Thoracic aorta (tissue), 2 donors: ENCODE results near the gene TBX10. TPM values are rescaled to one million over a fixed set of nuclear protein-coding genes. Genes with fewer than 3 reads are reported as not detected.
"Not testable (repeated sequence)": the region's sequence is repeated elsewhere in the genome, so short reads cannot be mapped to it uniquely, and the experiment has no call there.

Experiments used
- ATAC-seq: fragments of 150-250 bp; one replicate; pipeline ENCODE4 v1.8.0; 2017; ENCODE audit warnings: low read depth; ENCODE audit not compliant: insufficient number of reproducible peaks, low FRiP score
- DNase-seq: peaks from one replicate; pipeline ENCODE4 v3.0.0-alpha.2; 2020; ENCODE audit warnings: low spot score
- H3K27ac ChIP-seq, 2 donors: fragments of 200-600 bp; sonication (generic); 1 replicate in 1 of 2; 2 replicates in 1 of 2; pipeline ENCODE4 v1.5.1; 2016; ENCODE audit warnings: mild to moderate bottlenecking in 2 of 2, moderate library complexity in 2 of 2
- H3K27me3 ChIP-seq: fragments of 200-600 bp; sonication (generic); replicated peaks from 2 replicates; pipeline ENCODE4 v1.6.0; 2016; ENCODE audit warnings: mild to moderate bottlenecking; ENCODE audit not compliant: insufficient read depth
- H3K36me3 ChIP-seq: fragments of 200-600 bp; sonication (generic); one replicate; pipeline ENCODE4 v1.5.1; 2016
- H3K4me1 ChIP-seq, 2 donors: fragments of 200-600 bp; sonication (generic); 1 replicate in 1 of 2; 2 replicates in 1 of 2; pipeline versions ENCODE4 v1.5.1 to v1.6.0; 2016; ENCODE audit warnings: low read depth in 2 of 2, mild to moderate bottlenecking in 1 of 2; ENCODE audit not compliant: control insufficient read depth in 1 of 2
- H3K4me3 ChIP-seq: fragments of 200-600 bp; sonication (generic); 2 replicates; pipeline ENCODE4 v1.5.1; 2016; ENCODE audit warnings: mild to moderate bottlenecking
- H3K9me3 ChIP-seq: fragments of 200-600 bp; sonication (generic); 2 replicates; pipeline ENCODE4 v1.5.1; 2016
- total RNA-seq, 2 donors: library from RNA; depleted of rRNA; stranded (reverse); fragments of >200 nt; gene quantifications; one replicate each; pipeline versions ENCODE4 v1.1.0 to v1.2.3, GENCODE V29; 2016
- TF ChIP-seq, protein P1 (sequence below): fragments of 200-600 bp; sonication (generic); IDR thresholded peaks from one replicate; pipeline ENCODE4 v1.5.1; 2019; ENCODE audit warnings: antibody characterized with exemption

TBX10 gene
- total RNA-seq, 2 donors from 2014 or later: not detected

DNA sequence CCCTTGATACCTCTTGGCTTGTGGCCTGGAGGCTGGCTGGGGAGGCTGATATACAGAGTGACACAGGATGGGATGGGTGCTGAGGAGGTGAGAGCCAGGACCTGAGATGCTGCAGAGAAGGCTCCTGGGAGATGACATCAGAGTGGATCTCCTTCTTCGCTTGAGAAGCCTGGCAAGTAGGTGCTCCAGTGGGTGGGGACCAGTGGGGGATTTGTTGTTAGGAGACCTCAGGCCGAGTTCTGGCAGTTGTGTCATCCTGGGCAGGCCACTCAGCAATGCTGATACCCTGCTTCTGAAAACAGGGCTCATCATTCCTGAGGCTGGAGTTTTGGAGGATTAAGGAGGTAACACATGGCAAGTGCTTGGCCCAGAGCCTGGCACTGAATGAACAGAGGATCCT, 34.7 kb downstream of the TBX10 start:
- H3K27ac ChIP-seq: peak overlapping the region; percentile 77 to 83
- H3K36me3 ChIP-seq: peaks cover 7% of the 10 kb centered on the region
- DNase-seq (no peak), ATAC-seq (no peak)
- TF ChIP-seq, protein P1, sequence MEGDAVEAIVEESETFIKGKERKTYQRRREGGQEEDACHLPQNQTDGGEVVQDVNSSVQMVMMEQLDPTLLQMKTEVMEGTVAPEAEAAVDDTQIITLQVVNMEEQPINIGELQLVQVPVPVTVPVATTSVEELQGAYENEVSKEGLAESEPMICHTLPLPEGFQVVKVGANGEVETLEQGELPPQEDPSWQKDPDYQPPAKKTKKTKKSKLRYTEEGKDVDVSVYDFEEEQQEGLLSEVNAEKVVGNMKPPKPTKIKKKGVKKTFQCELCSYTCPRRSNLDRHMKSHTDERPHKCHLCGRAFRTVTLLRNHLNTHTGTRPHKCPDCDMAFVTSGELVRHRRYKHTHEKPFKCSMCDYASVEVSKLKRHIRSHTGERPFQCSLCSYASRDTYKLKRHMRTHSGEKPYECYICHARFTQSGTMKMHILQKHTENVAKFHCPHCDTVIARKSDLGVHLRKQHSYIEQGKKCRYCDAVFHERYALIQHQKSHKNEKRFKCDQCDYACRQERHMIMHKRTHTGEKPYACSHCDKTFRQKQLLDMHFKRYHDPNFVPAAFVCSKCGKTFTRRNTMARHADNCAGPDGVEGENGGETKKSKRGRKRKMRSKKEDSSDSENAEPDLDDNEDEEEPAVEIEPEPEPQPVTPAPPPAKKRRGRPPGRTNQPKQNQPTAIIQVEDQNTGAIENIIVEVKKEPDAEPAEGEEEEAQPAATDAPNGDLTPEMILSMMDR: no peak
- no peaks in the 10 kb centered on the region for H3K9me3 ChIP-seq
- H3K27me3 ChIP-seq: no peaks in the 10 kb centered on the region
- no peak overlapping the region for H3K4me3 ChIP-seq
- peaks cover 7 to 26% of the 10 kb centered on the region in 2 donors for H3K4me1 ChIP-seq

DNA sequence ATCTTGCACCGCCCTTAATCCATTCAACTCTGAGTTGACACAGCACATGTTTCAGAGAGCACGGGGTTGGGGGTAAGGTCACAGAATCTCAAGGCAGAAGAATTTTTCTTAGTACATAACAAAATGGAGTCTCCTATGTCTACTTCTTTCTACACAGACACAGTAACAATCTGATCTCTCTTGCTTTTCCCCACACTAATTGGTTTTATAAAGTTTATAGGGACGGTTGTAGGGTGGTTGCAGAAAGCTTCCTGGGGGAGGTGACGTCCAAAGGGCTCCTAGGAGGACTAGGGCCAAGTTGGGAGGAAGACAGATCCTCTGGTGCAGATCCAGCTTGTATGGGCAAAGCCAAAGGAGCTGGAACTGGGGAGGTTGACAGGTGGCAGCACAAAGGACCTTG, 35.4 kb downstream of the TBX10 start:
- H3K4me1 ChIP-seq: peaks cover 7 to 26% of the 10 kb centered on the region in 2 donors
- not testable (repeated sequence) for H3K36me3 ChIP-seq, H3K27ac ChIP-seq, H3K27me3 ChIP-seq, ATAC-seq, DNase-seq, H3K4me3 ChIP-seq, H3K9me3 ChIP-seq

DNA sequence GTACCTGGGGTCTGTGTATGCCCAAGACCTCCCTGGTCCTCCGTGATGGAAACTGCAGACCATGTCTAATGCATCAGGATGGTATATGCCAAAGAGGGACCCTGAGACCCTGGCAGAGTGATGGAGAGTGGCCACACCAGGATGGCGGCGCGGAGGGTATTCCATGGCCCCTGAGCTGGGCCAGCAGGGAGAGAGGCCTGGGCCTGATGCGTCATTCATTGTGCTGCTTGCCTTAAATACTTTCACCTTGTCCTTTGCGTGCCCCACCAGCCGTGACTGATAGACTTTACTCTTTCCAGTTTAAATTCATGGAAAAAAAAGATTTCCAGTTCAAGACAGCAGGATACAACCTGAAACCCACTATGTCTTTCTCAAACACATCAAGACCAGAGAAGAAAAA, 38.5 kb downstream of the TBX10 start:
- no peak for DNase-seq
- Histone ChIP-seq H3K4me3 (no peak overlapping the region), H3K36me3 (no peaks in the 10 kb centered on the region), H3K27ac (no peak overlapping the region), H3K9me3 (no peaks in the 10 kb centered on the region), H3K4me1 (peaks cover 0 to 15% of the 10 kb centered on the region in 2 donors), H3K27me3 (no peaks in the 10 kb centered on the region)
- ATAC-seq: no peak
- TF ChIP-seq, protein P1: no peak

DNA sequence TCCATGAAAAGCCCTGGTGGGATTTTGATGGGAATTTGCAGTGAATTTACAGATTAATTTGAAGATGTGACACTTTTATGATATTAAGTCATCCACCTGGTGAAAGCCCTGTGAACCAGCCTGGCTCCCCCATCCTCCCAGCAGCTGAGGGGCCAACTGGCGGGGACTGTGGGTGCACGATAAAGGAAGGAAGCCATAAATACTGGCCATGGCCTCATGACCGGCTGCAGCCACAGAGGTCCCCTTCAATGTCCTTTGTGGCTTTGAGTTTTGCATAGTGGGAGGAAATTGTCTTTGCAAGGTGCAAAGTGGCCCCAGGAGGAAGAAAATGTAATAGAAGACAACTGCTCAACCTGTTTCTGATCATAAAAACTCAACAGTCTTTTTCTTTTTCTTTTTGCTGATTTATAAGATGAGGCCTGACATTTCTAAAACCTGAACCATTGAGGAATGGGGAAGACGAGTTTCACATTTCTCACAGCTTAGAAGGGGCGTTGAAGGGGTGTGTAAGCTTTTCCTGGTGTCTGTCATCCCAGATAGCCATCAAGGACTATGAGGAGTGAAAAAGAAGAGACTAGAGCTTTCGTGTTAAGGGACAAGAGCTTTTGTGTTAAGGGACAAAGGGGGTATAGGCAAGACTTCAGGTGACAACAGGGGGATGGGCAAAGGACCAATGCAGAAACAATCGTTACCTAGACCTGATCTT, 39.1 kb downstream of the TBX10 start:
- Histone ChIP-seq H3K9me3 (no peaks in the 10 kb centered on the region), H3K4me3 (no peak overlapping the region), H3K27ac (no peak overlapping the region), H3K27me3 (no peaks in the 10 kb centered on the region), H3K36me3 (no peaks in the 10 kb centered on the region), H3K4me1 (peaks cover 0 to 9% of the 10 kb centered on the region in 2 donors)
- TF ChIP-seq, protein P1: no peak
- ATAC-seq (no peak), DNase-seq (no peak)

DNA sequence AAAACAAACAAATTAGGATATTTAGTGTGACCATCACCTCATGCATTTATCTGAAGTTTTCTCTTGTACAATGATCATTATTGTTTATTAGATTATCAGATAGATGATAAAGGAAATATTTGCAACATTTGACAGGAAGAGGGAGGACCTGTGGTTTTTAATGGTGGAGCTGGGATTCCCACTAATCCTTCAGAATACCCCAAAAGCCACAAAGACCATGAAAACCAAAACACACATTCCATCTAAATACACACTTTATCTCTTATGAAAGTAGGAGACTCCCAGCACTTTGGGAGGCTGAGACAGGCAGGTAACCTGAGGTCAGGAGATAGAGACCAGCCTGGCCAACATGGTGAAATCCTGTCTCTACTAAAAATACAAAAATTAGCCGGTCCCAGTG, 40.4 kb downstream of the TBX10 start:
- ATAC-seq (no peak), DNase-seq (no peak)
- TF ChIP-seq, protein P1: no peak
- Histone ChIP-seq H3K4me1 (peaks cover 3 to 8% of the 10 kb centered on the region in 2 donors), H3K27me3 (no peaks in the 10 kb centered on the region), H3K27ac (no peak overlapping the region), H3K9me3 (no peaks in the 10 kb centered on the region), H3K36me3 (no peaks in the 10 kb centered on the region), H3K4me3 (no peak overlapping the region)

DNA sequence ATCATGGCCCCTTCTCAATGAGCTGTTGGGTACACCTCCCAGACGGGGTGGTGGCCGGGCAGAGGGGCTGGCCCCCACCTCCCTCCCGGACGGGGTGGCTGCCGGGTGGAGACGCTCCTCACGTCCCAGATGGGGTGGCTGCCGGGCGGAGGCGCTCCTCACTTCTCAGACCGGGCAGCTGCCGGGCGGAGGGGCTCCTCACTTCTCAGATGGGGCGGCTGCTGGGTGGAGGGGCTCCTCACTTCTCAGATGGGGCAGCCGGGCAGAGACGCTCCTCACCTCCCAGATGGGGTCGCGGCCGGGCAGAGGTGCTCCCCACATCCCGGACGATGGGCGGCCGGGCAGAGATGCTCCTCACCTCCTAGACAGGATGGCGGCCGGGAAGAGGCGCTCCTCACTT, 41.6 kb downstream of the TBX10 start:
- not testable (repeated sequence) for ATAC-seq, H3K4me3 ChIP-seq

DNA sequence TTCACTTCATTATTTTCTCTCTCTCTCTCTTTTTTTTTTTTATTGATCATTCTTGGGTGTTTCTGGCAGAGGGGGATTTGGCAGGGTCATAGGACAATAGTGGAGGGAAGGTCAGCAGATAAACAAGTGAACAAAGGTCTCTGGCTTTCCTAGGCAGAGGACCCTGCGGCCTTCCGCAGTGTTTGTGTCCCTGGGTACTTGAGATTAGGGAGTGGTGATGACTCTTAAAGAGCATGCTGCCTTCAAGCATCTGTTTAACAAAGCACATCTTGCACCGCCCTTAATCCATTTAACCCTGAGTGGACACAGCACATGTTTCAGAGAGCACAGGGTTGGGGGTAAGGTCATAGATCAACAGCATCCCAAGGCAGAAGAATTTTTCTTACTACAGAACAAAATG, 42.1 kb downstream of the TBX10 start:
- H3K4me1 ChIP-seq: peaks cover 7 to 23% of the 10 kb centered on the region in 2 donors
- not testable (repeated sequence) for H3K27ac ChIP-seq, H3K4me3 ChIP-seq, H3K27me3 ChIP-seq, ATAC-seq, H3K36me3 ChIP-seq, H3K9me3 ChIP-seq, DNase-seq

More for the DNA sequence above, 41.6 kb downstream of the TBX10 start:
- H3K27ac ChIP-seq, DNase-seq, H3K36me3 ChIP-seq, H3K9me3 ChIP-seq, H3K27me3 ChIP-seq: not testable (repeated sequence)
- H3K4me1 ChIP-seq: peaks cover 7 to 20% of the 10 kb centered on the region in 2 donors
